ENCODE results near the gene ADCY1.

- no peak for TF ChIP-seq POLR2A (IDR thresholded peaks at IDR 0.05)
- TF ChIP-seq, protein P1, sequence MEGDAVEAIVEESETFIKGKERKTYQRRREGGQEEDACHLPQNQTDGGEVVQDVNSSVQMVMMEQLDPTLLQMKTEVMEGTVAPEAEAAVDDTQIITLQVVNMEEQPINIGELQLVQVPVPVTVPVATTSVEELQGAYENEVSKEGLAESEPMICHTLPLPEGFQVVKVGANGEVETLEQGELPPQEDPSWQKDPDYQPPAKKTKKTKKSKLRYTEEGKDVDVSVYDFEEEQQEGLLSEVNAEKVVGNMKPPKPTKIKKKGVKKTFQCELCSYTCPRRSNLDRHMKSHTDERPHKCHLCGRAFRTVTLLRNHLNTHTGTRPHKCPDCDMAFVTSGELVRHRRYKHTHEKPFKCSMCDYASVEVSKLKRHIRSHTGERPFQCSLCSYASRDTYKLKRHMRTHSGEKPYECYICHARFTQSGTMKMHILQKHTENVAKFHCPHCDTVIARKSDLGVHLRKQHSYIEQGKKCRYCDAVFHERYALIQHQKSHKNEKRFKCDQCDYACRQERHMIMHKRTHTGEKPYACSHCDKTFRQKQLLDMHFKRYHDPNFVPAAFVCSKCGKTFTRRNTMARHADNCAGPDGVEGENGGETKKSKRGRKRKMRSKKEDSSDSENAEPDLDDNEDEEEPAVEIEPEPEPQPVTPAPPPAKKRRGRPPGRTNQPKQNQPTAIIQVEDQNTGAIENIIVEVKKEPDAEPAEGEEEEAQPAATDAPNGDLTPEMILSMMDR (IDR thresholded peaks at IDR 0.05) = no peak
Measured at GRCh38 chr7:45593877-45594276, 19.7 kb downstream of the ADCY1 start.

All from uterus (tissue), 2 donors.